Medulla oblongata (tissue), 1 donor: Measurements from ENCODE around the gene ZNF195.
"Not testable (repeated sequence)": the region's sequence is repeated elsewhere in the genome, so short reads cannot be mapped to it uniquely, and the experiment has no call there.

ENCODE experiments used
- DNase-seq: peaks from one replicate; pipeline ENCODE4 v3.0.0-alpha.2; 2015; ENCODE audit errors: extremely low spot score

Gene ZNF195

GRCh38 chr11:3347127-3347526, 31.8 kb downstream of the ZNF195 start:
- DNase-seq, result no peak

GRCh38 chr11:3346587-3346986, 32.4 kb downstream of the ZNF195 start:
- no peak for DNase-seq

- DNase-seq, result no peak
Observed at GRCh38 chr11:3345736-3346135, 33.2 kb downstream of the ZNF195 start.

GRCh38 chr11:3344327-3345174, 34.4 kb downstream of the ZNF195 start:
- no peak for DNase-seq

- DNase-seq, result no peak
Observed at GRCh38 chr11:3342709-3343108, 36.2 kb downstream of the ZNF195 start.

GRCh38 chr11:3341298-3341697, 37.6 kb downstream of the ZNF195 start:
- peak; percentile 49 for DNase-seq

GRCh38 chr11:3340025-3340424, 38.9 kb downstream of the ZNF195 start:
- DNase-seq, result no peak

GRCh38 chr11:3339340-3339624, 39.7 kb downstream of the ZNF195 start:
- no peak for DNase-seq

- no peak for DNase-seq
Observed at GRCh38 chr11:3338569-3339339, 40.2 kb downstream of the ZNF195 start.

- not testable (repeated sequence) for DNase-seq
Observed at GRCh38 chr11:3336420-3336819, 42.5 kb downstream of the ZNF195 start.

GRCh38 chr11:3333157-3333556, 45.8 kb downstream of the ZNF195 start:
- not testable (repeated sequence) for DNase-seq

GRCh38 chr11:3331078-3331477, 47.9 kb downstream of the ZNF195 start:
- not testable (repeated sequence) for DNase-seq

GRCh38 chr11:3330064-3330463, 48.9 kb downstream of the ZNF195 start:
- not testable (repeated sequence) for DNase-seq

GRCh38 chr11:3328503-3328902, 50.4 kb downstream of the ZNF195 start:
- DNase-seq, result not testable (repeated sequence)

- not testable (repeated sequence) for DNase-seq
Observed at GRCh38 chr11:3326450-3326849, 52.5 kb downstream of the ZNF195 start.

GRCh38 chr11:3324724-3325123, 54.2 kb downstream of the ZNF195 start:
- DNase-seq, result not testable (repeated sequence)
